HG03095 (cell line): Measurements from ENCODE around the gene GIPC1.
"Not testable (repeated sequence)": the region's sequence is repeated elsewhere in the genome, so short reads cannot be mapped to it uniquely, and the experiment has no call there.

ENCODE experiments used
- ATAC-seq: cut with Tn5 transposase; IDR thresholded peaks from one replicate; pipeline ENCODE4 v1.9.1; 2021; ENCODE audit warnings: moderate library complexity; ENCODE audit not compliant: unreplicated experiment

The GIPC1 gene

DNA sequence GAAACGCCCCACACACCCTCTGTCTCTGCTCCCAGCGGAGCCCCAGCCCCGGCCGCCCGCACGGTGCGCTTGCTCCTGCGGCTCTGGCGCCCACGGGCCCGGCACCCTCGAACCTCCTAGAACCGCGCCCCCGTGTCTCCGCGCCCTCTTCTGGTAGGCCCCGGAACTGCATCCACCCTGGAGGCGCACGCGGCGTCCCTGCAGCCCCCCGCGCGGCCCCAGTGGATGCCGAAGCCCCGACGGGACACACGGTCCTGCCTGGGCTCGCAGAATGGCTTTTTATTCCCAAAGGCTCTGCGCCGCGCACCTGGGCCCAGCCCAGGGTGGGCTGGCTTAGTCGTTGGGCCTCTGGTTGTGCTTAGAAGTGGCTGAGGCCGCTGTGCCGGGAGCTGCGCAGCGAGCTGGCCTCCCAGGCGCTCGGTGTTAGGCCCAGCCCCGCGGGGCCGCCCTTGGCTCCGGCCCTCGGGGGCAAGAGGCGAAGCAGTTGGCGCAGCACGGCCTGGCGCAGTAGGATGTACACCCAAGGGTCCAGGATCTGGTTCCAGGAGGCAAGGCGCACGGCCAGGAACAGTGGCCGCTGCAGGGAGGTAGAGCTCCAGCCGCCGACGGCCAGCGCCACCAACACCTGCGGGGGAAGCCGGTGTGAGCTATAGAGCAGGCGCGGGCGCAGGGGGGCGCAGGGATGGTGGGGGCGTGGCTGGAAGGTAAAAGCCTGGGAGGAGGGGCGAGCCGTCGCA lies 23.6 kb downstream of the GIPC1 start:
- ATAC-seq: no peak

DNA sequence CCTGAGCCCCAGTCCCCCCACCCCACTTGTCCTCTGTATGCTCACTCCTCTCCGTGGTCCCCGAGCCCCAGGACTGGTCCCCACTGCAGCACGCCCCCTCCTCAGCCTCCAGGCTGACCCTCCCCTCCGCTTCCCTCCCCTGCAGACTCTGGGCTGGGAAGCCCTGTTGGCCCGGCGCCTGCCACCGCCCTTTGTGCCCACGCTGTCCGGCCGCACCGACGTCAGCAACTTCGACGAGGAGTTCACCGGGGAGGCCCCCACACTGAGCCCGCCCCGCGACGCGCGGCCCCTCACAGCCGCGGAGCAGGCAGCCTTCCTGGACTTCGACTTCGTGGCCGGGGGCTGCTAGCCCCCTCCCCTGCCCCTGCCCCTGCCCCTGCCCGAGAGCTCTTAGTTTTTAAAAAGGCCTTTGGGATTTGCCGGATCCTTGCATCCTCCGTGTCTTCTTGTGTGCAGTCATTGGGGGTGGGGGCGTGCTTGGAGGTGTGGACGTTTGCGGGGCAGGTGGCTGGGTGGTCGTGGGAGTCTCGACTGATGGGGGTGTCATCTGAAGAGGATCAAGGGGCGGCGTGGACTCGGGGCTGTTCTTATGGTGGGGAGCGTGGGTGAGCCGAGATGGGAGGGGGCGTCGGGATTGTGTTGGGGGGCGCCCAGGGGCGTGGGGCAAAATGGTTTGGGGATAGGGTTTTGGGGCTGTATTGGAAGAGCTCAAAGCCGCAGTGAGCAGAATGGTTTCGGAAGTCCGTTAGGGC lies 24.3 kb downstream of the GIPC1 start:
- ATAC-seq: no peak

DNA sequence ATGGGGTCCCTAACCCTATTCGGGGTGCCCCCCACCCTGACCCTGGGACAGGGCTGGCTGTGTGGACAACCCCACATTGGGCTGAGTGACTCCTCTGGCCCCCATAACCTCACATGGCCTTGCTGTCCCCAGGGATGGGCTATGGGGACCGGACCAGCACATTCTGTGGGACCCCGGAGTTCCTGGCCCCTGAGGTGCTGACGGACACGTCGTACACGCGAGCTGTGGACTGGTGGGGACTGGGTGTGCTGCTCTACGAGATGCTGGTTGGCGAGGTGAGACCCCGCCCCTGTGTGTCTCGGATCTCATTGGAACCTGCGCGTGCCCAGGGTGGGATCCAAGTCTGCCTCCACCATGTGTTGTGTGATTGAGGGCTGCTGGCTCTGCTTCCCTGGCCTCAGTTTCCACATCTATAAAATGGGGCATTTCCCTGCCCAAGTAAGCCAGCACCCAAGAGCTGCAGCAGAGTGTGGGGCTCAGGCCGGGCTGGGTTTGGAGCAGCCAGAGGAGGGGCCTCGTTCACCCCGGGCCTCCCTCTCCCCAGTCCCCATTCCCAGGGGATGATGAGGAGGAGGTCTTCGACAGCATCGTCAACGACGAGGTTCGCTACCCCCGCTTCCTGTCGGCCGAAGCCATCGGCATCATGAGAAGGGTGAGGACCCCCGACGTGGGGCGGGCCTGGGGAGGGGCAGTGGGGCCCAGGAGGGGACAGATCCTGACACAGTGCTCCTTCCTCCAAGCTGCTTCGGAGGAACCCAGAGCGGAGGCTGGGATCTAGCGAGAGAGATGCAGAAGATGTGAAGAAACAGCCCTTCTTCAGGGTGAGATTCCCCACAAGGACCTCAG lies 25.7 kb downstream of the GIPC1 start:
- no peak for ATAC-seq

DNA sequence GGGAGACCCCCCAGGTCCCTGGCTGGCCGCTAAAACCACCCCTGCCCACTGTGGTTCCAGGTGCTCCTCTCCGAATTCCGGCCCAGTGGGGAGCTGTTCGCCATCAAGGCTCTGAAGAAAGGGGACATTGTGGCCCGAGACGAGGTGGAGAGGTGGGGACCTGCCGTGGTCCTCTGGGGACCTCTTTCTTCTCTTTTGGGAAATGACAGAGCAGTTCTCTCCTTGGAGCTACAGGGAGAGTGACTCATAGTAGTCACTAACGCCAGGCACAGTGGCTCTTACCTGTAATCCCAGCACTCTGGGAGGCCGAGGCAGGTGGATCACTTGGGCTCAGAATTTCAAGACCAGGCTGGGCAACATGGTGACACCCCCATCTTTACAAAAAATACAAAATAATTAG lies 28.1 kb downstream of the GIPC1 start:
- no peak for ATAC-seq

- no peak for ATAC-seq
These were observed 28.5 kb downstream of the GIPC1 start for GRCh38 chr19:14467391-14467790.

DNA sequence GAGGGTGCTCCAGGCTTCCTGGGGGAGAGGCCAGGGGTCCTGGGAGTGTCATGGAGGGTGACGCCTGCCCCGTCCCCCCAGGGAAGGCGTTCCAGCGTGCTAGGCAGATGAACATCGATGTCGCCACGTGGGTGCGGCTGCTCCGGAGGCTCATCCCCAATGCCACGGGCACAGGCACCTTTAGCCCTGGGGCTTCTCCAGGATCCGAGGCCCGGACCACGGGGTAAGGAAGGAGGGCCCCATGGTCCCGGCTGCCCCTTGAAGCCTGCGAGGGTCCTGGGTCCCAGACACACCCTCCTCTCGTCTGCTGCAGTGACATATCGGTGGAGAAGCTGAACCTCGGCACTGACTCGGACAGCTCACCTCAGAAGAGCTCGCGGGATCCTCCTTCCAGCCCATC lies 32.2 kb downstream of the GIPC1 start:
- ATAC-seq: no peak

DNA sequence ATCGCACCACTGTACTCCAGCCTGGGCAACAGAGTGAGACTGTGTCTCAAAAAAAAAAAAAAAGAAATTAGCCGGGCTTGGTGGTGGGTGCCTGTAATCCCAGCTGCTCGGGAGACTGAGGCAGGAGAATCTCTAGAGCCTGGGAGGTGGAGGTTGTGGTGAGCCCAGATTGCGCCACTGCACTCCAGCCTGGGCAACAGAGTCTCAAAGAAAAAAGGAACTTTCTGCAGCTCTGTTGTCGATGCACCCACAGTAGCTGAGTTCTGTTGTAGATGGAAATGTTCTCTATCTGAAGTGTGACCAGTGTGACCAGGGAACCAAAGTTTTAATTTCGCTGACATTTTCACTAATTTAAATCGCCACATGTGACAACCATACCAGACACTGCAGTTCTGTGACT lies 33.5 kb downstream of the GIPC1 start:
- not testable (repeated sequence) for ATAC-seq

GRCh38 chr19:14460935-14461334 lies 35.0 kb downstream of the GIPC1 start:
- ATAC-seq: no peak

- no peak for ATAC-seq
These were observed 36.2 kb downstream of the GIPC1 start for GRCh38 chr19:14459703-14460102.

- ATAC-seq: not testable (repeated sequence)
These were observed 43.6 kb downstream of the GIPC1 start for GRCh38 chr19:14452303-14452702.

DNA sequence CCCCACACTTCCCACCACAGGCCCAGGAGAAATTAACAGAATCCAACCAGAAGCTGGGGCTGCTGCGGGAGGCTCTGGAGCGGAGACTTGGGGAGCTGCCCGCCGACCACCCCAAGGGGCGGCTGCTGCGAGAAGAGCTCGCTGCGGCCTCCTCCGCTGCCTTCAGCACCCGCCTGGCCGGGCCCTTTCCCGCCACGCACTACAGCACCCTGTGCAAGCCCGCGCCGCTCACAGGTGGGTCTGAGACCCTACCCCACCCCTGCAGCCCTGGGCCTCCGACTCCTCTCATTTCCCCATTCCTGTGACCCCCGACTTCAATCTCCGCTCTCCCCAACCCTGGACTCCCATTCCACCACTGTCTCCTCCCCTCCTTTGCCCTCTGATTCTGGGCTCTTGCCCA lies 45.1 kb downstream of the GIPC1 start:
- no peak for ATAC-seq

- ATAC-seq: no peak
These were observed 45.6 kb downstream of the GIPC1 start for GRCh38 chr19:14450168-14450874.

GRCh38 chr19:14449321-14449720 lies 46.6 kb downstream of the GIPC1 start:
- ATAC-seq: no peak

- ATAC-seq: no peak
These were observed 49.4 kb downstream of the GIPC1 start for GRCh38 chr19:14446336-14447036.

DNA sequence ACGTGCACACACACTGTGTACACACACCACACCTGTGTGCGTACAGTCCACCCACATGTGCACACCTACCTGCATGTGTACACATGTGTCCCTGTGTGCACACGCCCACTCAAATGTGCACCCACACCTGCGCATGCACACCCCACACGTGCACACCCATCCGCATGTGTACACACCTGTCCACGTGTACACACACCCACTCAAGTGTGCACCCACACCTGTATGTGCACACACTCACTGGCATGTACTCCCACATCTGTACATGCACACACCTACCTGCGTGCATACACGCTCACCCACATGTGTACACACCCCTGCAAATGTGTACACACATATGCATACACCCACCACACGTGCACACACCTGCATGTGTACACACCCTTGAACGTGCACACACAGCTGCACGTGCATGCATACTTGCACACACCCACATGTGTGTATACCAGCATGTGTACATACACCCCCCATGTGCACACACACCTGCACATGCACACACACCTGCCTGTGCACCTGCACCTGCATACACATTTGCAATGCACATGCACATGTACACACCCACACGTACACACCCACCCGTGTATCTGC lies 52.2 kb downstream of the GIPC1 start:
- no peak for ATAC-seq

DNA sequence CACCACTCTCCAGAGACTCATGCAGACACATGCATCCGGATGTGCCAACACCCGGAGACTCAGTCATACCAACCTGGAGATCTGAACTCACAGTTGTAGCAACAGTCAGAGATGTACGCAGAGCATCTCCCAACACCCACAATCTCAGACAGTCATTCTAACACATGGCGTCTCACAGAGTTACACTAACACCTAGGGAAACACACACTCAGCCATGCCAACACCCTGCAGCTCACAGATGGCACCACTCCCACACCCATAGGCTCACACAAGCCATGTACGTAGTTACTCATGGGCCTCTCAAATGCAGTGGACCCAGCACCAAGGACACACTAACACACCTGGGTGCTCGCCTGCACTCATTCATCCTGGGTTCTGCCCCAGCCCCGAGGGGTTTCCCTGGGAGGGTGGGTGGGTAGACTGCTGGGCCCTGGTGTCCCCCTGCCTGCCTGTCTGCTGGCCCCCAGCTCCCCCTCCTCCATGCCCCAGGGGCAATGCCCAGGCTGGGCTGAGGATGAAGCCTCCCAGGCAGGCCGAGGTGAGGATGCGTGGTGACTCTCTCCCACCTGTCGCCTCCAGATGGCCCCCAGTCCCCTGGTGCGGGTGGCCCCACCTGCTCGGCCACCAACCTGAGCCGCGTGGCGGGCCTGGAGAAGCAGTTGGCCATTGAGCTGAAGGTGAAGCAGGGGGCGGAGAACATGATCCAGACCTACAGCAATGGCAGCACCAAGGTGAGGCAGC lies 52.9 kb downstream of the GIPC1 start:
- no peak for ATAC-seq

- no peak for ATAC-seq
These were observed 54.6 kb downstream of the GIPC1 start for GRCh38 chr19:14441041-14441938.

GRCh38 chr19:14440049-14440448 lies 55.9 kb downstream of the GIPC1 start:
- ATAC-seq: peak; percentile 65
